Immature natural killer cell (primary cell): Measurements from ENCODE around the gene ADCYAP1R1. TPM values are rescaled to one million over a fixed set of nuclear protein-coding genes. Genes with fewer than 3 reads are reported as not detected.

Experiments used
- DNase-seq, 3 donors: peaks; one replicate each; pipeline ENCODE4 v3.0.0; 2022; ENCODE audit warnings: mixed read lengths in 1 of 3
- H3K27ac Mint-ChIP-seq, 6 donors: one replicate each; pipeline ENCODE4 v1.8.0; 2020; ENCODE audit warnings: mixed read lengths in 6 of 6, mild to moderate bottlenecking in 5 of 6, inconsistent platforms in 4 of 6, moderate library complexity in 3 of 6
- H3K27me3 Mint-ChIP-seq, 3 donors: one replicate each; pipeline ENCODE4 v1.8.0; 2020 to 2021; ENCODE audit warnings: low read depth in 3 of 3, mild to moderate bottlenecking in 3 of 3, mixed read lengths in 3 of 3, moderate library complexity in 3 of 3, inconsistent platforms in 1 of 3
- H3K36me3 Mint-ChIP-seq, 3 donors: one replicate each; pipeline ENCODE4 v1.8.0; 2020; ENCODE audit warnings: mixed read lengths in 3 of 3, inconsistent platforms in 2 of 3, mild to moderate bottlenecking in 2 of 3
- H3K4me1 Mint-ChIP-seq, 2 donors: one replicate each; pipeline ENCODE4 v1.8.0; 2020; ENCODE audit warnings: inconsistent platforms in 2 of 2, mild to moderate bottlenecking in 2 of 2, mixed read lengths in 2 of 2, moderate library complexity in 1 of 2
- H3K4me3 Mint-ChIP-seq, 5 donors: one replicate each; pipeline ENCODE4 v1.8.0; 2020; ENCODE audit warnings: mild to moderate bottlenecking in 5 of 5, mixed read lengths in 5 of 5, inconsistent platforms in 3 of 5, moderate library complexity in 3 of 5
- H3K9me3 Mint-ChIP-seq, 6 donors: one replicate each; pipeline ENCODE4 v1.8.0; 2020; ENCODE audit warnings: mild to moderate bottlenecking in 6 of 6, mixed read lengths in 6 of 6, inconsistent platforms in 4 of 6, moderate library complexity in 3 of 6
- polyA plus RNA-seq, 3 donors: library from polyadenylated mRNA; unstranded; fragments of 300-500 nt; fragmentation: Illumina TruSeq; gene quantifications; one replicate each; pipeline ENCODE4 v1.2.3, GENCODE V29; 2021

The ADCYAP1R1 gene
- polyA plus RNA-seq, 3 donors from 2014 or later = not detected

DNA sequence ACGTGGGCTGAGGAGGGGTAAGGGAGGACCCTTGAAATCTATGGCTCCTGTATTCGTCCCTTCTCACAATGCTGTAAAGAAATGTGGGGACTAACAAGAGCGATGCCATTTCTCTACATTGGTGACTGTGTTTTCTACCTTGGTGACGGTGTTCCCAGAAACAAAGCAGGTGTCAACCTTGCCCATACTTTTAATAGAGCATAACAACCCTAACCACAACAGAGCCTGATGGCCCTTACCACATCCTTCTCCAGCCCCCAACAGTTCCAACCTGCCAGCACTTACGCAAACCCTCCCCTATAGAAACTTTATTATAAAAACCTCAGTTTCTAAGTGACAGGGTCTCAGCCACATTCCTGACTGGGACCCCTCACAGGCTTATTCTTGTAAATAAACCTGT is 28.2 kb upstream of the ADCYAP1R1 start:
- Mint-ChIP-seq H3K4me1 (peaks cover 39 to 47% of the 10 kb centered on the region in 2 donors), H3K4me3 (peak overlapping the region in 4 of 5 donors; percentile 7 to 47 (median 20)), H3K27ac (peak overlapping the region in 5 of 6 donors; percentile 41 to 68 (median 56)), H3K9me3 (peaks cover 0 to 2% (median 0%) of the 10 kb centered on the region in 6 donors), H3K36me3 (peaks cover 0 to 3% (median 0%) of the 10 kb centered on the region in 3 donors), H3K27me3 (peaks cover 3 to 4% (median 4%) of the 10 kb centered on the region in 3 donors)
- DNase-seq = peak; percentile 36 to 53 (median 43)

DNA sequence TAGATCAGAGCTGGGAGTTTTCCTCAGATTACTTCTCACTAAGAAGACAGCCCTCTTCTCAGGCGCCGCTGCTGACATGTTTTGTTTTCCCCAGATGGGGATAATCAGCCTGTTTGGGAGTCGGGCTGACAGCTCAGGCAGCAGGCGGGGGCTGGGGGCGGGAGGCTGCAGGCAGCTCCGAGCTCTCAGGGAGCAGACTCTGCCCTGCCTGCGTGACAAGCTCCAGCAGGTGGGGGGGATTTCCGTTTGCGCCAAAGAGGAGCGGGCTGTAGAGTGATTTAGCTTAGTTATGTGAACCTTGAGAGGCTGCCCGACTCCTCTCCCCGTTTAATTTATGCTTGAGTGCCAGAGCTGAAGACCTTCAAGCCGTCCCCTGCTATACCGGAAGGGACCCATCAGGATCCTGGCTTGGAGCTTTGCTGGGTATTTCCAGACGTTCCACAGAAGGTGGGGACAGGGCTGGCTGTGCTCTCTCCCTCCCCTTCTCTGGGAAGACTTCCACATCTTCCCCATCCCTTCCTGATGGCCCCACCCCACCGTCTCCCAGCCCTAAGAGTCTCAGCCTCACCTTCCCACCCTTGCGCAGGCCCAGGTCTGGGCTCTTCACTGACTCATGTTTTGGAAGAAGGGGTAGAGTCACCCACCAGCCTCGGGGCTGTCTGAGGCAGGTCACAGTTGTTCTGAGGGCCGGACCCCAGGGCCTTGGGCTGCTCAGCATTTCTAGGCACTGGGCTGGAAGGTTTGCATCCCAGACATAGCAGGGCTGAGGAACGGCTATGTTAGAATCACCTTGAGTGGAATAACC is 24.7 kb upstream of the ADCYAP1R1 start:
- Mint-ChIP-seq H3K27me3 (peaks cover 3 to 4% (median 4%) of the 10 kb centered on the region in 3 donors), H3K27ac (no peak overlapping the region), H3K36me3 (peaks cover 0 to 3% (median 0%) of the 10 kb centered on the region in 3 donors), H3K4me1 (peaks cover 26 to 31% of the 10 kb centered on the region in 2 donors), H3K9me3 (peaks cover 0 to 2% (median 0%) of the 10 kb centered on the region in 6 donors), H3K4me3 (no peak overlapping the region)
- DNase-seq = no peak

- no peak for DNase-seq
- peaks cover 0 to 3% (median 0%) of the 10 kb centered on the region in 3 donors for H3K36me3 Mint-ChIP-seq
- no peak overlapping the region for H3K4me3 Mint-ChIP-seq
- H3K27me3 Mint-ChIP-seq = peaks cover 2 to 4% (median 3%) of the 10 kb centered on the region in 3 donors
- H3K9me3 Mint-ChIP-seq = peaks cover 0 to 2% (median 0%) of the 10 kb centered on the region in 6 donors
- no peak overlapping the region for H3K27ac Mint-ChIP-seq
- H3K4me1 Mint-ChIP-seq = peaks cover 24 to 31% of the 10 kb centered on the region in 2 donors
These were observed 24.1 kb upstream of the ADCYAP1R1 start for GRCh38 chr7:31028006-31028405.

GRCh38 chr7:31028417-31028992 is 23.6 kb upstream of the ADCYAP1R1 start:
- peaks cover 2 to 4% (median 3%) of the 10 kb centered on the region in 3 donors for H3K27me3 Mint-ChIP-seq

GRCh38 chr7:31029251-31030042 is 22.7 kb upstream of the ADCYAP1R1 start:
- peaks cover 9 to 17% of the 10 kb centered on the region in 2 donors for H3K4me1 Mint-ChIP-seq
- H3K36me3 Mint-ChIP-seq = no peaks in the 10 kb centered on the region
- no peaks in the 10 kb centered on the region for H3K9me3 Mint-ChIP-seq
- H3K27me3 Mint-ChIP-seq = peaks cover 0 to 4% (median 2%) of the 10 kb centered on the region in 3 donors
- no peak for DNase-seq
- H3K4me3 Mint-ChIP-seq = no peak overlapping the region
- no peak overlapping the region for H3K27ac Mint-ChIP-seq

More at GRCh38 chr7:31028417-31028992, 23.6 kb upstream of the ADCYAP1R1 start:
- Mint-ChIP-seq H3K36me3 (peaks cover 0 to 3% (median 0%) of the 10 kb centered on the region in 3 donors), H3K27ac (no peak overlapping the region), H3K4me1 (peaks cover 19 to 27% of the 10 kb centered on the region in 2 donors), H3K9me3 (peaks cover 0 to 2% (median 0%) of the 10 kb centered on the region in 6 donors), H3K4me3 (no peak overlapping the region)
- DNase-seq = no peak

- Mint-ChIP-seq H3K4me1 (no peaks in the 10 kb centered on the region), H3K36me3 (no peaks in the 10 kb centered on the region), H3K27me3 (peaks cover 0 to 9% (median 0%) of the 10 kb centered on the region in 3 donors), H3K4me3 (no peak overlapping the region), H3K9me3 (no peaks in the 10 kb centered on the region), H3K27ac (no peak overlapping the region)
- no peak for DNase-seq
These were observed 18.3 kb upstream of the ADCYAP1R1 start for GRCh38 chr7:31033674-31034300.

GRCh38 chr7:31036924-31037323 is 15.2 kb upstream of the ADCYAP1R1 start:
- Mint-ChIP-seq H3K4me1 (no peaks in the 10 kb centered on the region), H3K27ac (peak overlapping the region in 1 of 6 donors; percentile 11), H3K36me3 (no peaks in the 10 kb centered on the region), H3K4me3 (no peak overlapping the region), H3K27me3 (peaks cover 2 to 9% (median 2%) of the 10 kb centered on the region in 3 donors), H3K9me3 (no peaks in the 10 kb centered on the region)
- DNase-seq = no peak

GRCh38 chr7:31043051-31043471 is 9.0 kb upstream of the ADCYAP1R1 start:
- no peaks in the 10 kb centered on the region for H3K4me1 Mint-ChIP-seq
- H3K9me3 Mint-ChIP-seq = no peaks in the 10 kb centered on the region
- no peak for DNase-seq
- no peak overlapping the region for H3K4me3 Mint-ChIP-seq
- H3K36me3 Mint-ChIP-seq = no peaks in the 10 kb centered on the region
- no peak overlapping the region for H3K27ac Mint-ChIP-seq
- peaks cover 5 to 8% (median 6%) of the 10 kb centered on the region in 3 donors for H3K27me3 Mint-ChIP-seq

- no peaks in the 10 kb centered on the region for H3K36me3 Mint-ChIP-seq
- no peaks in the 10 kb centered on the region for H3K9me3 Mint-ChIP-seq
- H3K27ac Mint-ChIP-seq = no peak overlapping the region
- peaks cover 4 to 6% (median 5%) of the 10 kb centered on the region in 3 donors for H3K27me3 Mint-ChIP-seq
- no peak for DNase-seq
- no peaks in the 10 kb centered on the region for H3K4me1 Mint-ChIP-seq
- H3K4me3 Mint-ChIP-seq = no peak overlapping the region
These were observed 7.6 kb upstream of the ADCYAP1R1 start for GRCh38 chr7:31044529-31044928.

DNA sequence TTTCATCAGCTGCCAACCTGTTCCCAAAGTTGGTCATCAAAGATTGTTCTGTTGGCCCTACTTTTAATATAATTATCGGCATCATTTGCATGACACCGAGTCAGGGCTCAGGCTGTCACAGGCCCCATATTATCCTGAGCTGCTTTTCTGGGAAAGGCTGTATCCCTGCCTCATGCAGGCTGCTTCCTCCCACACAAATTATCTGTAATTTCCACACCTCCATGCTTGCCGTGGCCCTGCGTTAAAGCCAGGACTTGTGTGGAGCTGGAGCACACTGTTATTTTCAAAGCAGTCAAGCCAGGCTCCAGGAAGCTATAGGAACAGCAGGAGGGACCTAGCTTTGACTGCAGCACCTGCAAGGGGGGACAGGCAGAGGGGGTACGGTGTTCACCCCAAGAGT is 5.4 kb upstream of the ADCYAP1R1 start:
- H3K27ac Mint-ChIP-seq = no peak overlapping the region
- H3K4me3 Mint-ChIP-seq = no peak overlapping the region
- H3K36me3 Mint-ChIP-seq = peaks cover 0 to 1% (median 1%) of the 10 kb centered on the region in 3 donors
- H3K4me1 Mint-ChIP-seq = no peaks in the 10 kb centered on the region
- DNase-seq = no peak
- no peaks in the 10 kb centered on the region for H3K9me3 Mint-ChIP-seq
- peaks cover 6 to 8% (median 6%) of the 10 kb centered on the region in 3 donors for H3K27me3 Mint-ChIP-seq

DNA sequence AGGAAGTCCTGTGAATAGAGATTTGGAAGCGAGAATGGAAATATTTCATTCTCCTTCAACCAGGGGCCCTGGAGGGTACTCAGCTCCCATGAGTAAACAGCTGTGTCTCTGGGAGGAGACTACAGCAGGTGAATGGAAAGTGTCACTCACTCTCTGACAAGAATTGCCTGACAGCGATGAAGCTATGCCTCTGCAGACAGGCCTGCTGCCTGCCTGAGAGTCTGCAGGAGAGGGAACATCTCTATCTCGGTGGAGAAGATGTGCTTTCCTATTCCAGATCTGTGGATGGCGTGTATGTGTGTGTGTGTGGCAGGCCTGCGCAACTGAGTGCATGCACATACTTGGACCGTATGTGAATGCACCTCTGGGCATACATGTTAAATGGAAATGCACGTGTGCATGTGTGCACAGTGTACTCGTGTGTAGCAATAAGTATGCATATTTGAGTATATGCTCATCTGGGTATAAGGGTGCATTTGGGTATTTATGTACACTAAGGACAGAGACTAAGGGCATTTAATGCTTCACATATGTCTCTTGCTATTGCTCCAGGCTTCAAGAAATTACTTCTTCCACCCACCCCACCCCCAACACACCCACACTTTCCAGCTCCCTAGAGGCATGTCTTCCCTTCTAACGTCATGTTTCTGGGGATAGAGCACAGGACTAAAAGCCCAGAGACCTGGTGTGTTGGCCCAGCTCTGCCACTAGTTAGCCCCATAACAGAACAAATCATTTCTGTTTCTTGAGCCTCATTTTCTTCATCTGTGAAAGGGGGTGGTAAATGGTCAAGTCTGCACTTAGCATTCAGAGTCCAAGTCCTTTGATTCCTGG is 4.6 kb upstream of the ADCYAP1R1 start:
- peaks cover 0 to 3% (median 3%) of the 10 kb centered on the region in 3 donors for H3K36me3 Mint-ChIP-seq
- DNase-seq = no peak
- H3K4me3 Mint-ChIP-seq = no peak overlapping the region
- H3K4me1 Mint-ChIP-seq = no peaks in the 10 kb centered on the region
- H3K27me3 Mint-ChIP-seq = peaks cover 6 to 10% (median 6%) of the 10 kb centered on the region in 3 donors
- H3K9me3 Mint-ChIP-seq = no peaks in the 10 kb centered on the region
- no peak overlapping the region for H3K27ac Mint-ChIP-seq

DNA sequence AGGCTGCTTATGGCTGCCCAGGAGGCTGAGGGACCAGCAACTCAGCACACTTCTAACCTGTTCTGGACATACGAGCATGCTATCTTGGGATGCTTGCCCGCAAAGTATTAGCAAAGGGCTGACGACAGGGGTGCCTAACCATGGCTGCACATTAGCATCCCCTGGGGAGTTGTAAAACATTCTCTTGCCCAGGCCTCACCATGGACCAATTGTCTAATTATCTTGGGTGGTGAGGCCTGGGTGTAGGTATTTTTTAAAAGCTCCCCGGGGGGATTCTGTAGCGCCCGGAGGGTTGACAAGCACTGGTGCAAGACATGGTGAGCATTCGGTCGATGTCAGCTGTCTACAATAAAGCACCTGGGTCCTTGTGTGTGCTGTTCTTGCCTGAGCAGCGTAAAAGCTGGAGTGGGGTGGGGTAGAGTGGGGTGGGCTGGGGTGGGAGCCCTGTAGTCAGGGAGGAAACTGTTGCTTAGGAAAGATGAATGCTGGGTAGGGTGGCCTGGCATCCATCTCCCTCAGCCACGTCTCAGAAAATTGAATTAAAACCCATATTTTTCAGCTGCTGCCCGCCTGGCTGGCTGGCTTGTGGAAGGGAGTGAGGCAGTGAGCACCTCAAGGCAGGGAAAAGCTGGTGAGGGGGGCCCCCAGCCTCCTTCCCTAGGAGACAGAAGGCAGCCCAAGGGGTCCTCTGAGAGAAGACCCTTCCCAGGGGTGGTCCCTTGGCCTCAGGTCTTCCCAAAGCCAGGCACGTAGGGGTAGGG is 2.9 kb upstream of the ADCYAP1R1 start:
- peaks cover 3 to 12% (median 6%) of the 10 kb centered on the region in 3 donors for H3K27me3 Mint-ChIP-seq
- no peaks in the 10 kb centered on the region for H3K4me1 Mint-ChIP-seq
- peaks cover 0 to 3% (median 3%) of the 10 kb centered on the region in 3 donors for H3K36me3 Mint-ChIP-seq
- no peak overlapping the region for H3K4me3 Mint-ChIP-seq
- H3K27ac Mint-ChIP-seq = no peak overlapping the region
- H3K9me3 Mint-ChIP-seq = no peaks in the 10 kb centered on the region
- DNase-seq = no peak
